Panc1 (cell line): ENCODE data around the gene SOCS6. TPM values are rescaled to one million over a fixed set of nuclear protein-coding genes. Genes with fewer than 3 reads are reported as not detected.

Source experiments
- ATAC-seq: fragments of 200-7000 bp; cut with Tn5 transposase; 2 replicates; pipeline ENCODE4 v1.9.1; 2020; ENCODE audit warnings: mild to moderate bottlenecking, moderate library complexity
- BruUV-seq: library from RNA; stranded (reverse); fragments of 400-500 nt; replicated peaks from 2 replicates; lab custom pipeline; 2021; lab: Mats Ljungman, UMichigan
- CTCF ChIA-PET: fragments of 300-600 bp; sonication (Branson Sonifier 250); formaldehyde crosslinking; loops from one replicate; lab custom pipeline; 2022; ENCODE audit warnings: antibody characterized with exemption; lab: Charles Lee
- POLR2A ChIA-PET: fragments of 300-600 bp; sonication (Branson Sonifier 250); formaldehyde crosslinking; loops from one replicate; lab custom pipeline; 2022; ENCODE audit warnings: antibody characterized with exemption; lab: Charles Lee
- DNase-seq: peaks from one replicate; pipeline ENCODE4 v3.0.0-alpha.2; 2010; ENCODE audit warnings: low read depth, low spot score
- H3K27ac ChIP-seq: 2 replicates; pipeline ENCODE4 v1.5.1; 2011; ENCODE audit warnings: mild to moderate bottlenecking, low read length, inconsistent platforms
- H3K27me3 ChIP-seq: fragments of 200-500 bp; sonication (Bioruptor generic); 2 replicates; pipeline ENCODE4 v1.6.0; 2014; ENCODE audit warnings: low read length, inconsistent platforms; ENCODE audit not compliant: control insufficient read depth, insufficient read depth
- H3K36me3 ChIP-seq: fragments of 200-500 bp; sonication (Bioruptor generic); 2 replicates; pipeline ENCODE4 v1.5.1; 2014; ENCODE audit warnings: inconsistent platforms, mild to moderate bottlenecking, low read length, moderate library complexity; ENCODE audit not compliant: control insufficient read depth, insufficient read depth
- H3K4me1 ChIP-seq: 2 replicates; pipeline ENCODE4 v1.5.1; 2011; ENCODE audit warnings: inconsistent platforms, mild to moderate bottlenecking, low read length, moderate library complexity; ENCODE audit not compliant: control insufficient read depth, insufficient read depth
- H3K4me3 ChIP-seq, 2 experiments: 2 replicates each; pipeline ENCODE4 v1.5.1; 2011 to 2012; ENCODE audit warnings: low read depth in 2 of 2, low read length in 2 of 2, mild to moderate bottlenecking in 2 of 2, inconsistent platforms in 1 of 2, moderate library complexity in 1 of 2
- H3K9me3 ChIP-seq: fragments of 200-500 bp; sonication (Bioruptor generic); 2 replicates; pipeline ENCODE4 v1.5.1; 2014; ENCODE audit warnings: low read depth, mild to moderate bottlenecking, inconsistent platforms, low read length, moderate library complexity; ENCODE audit not compliant: control insufficient read depth, insufficient read depth
- POLR2AphosphoS5 ChIP-seq: IDR thresholded peaks from 2 replicates; pipeline ENCODE4 v1.6.1; 2012; ENCODE audit warnings: mild to moderate bottlenecking, low read depth, low read length, moderate library complexity
- SIN3A ChIP-seq: IDR thresholded peaks from 2 replicates; pipeline ENCODE4 v1.6.1; 2012; ENCODE audit warnings: low read depth, mild to moderate bottlenecking, low read length, moderate library complexity, borderline replicate concordance; ENCODE audit not compliant: insufficient read depth
- TCF7L2 ChIP-seq: IDR thresholded peaks from 2 replicates; pipeline ENCODE4 v1.6.1; 2011; ENCODE audit warnings: mild to moderate bottlenecking, low read depth, low read length, inconsistent platforms
- in situ Hi-C: cut with HindIII; loops from 2 replicates; pipeline ENCODE4 v1.10.0; 2016; ENCODE audit warnings: low sequenced_read_pairs, low pct_unique_long_range_greater_than_20kb
- intact Hi-C: fragments of 100-400 bp; cut with micrococcal nuclease; formaldehyde crosslinking; loops from one replicate; pipeline ENCODE4 v1.10.0; 2022; ENCODE audit not compliant: unreplicated experiment
- total RNA-seq: library from RNA; stranded (reverse); gene quantifications from one replicate; pipeline ENCODE4 v1.2.1, GENCODE V29; 2021; ENCODE audit not compliant: unreplicated experiment
- TF ChIP-seq, protein P1 (sequence below), 2 experiments: IDR thresholded peaks; 2 replicates each; pipeline ENCODE4 v1.6.1; 2011 to 2012; ENCODE audit warnings: low read depth in 2 of 2, control low read depth in 1 of 2, low read length in 1 of 2, mild to moderate bottlenecking in 1 of 2, moderate library complexity in 1 of 2; ENCODE audit not compliant: insufficient read depth in 1 of 2
- TF ChIP-seq, protein P2 (sequence below): fragments of 450-650 bp; IDR thresholded peaks from 2 replicates; pipeline ENCODE4 v1.5.1; 2017; ENCODE audit warnings: mild to moderate bottlenecking

The SOCS6 gene
- total RNA-seq, 1 experiment from 2014 or later: 43.0 TPM

DNA sequence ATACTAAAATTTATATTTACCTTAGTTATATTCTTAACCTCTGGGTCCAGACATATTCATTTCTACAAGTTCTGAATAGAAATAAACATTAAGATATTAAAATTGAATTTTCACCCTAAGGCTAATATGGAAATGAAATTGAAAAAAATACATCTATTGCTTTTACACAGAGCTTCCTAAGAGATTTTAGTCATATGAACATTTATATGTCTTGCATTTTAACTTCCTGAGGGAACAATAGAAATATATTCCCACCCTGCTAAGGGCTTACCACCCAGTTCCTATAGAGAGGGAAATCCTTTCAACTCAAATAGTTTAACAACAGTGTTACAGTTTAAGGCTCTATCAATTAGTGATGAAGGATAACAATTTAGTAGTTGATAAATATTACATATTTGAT lies 60.5 kb downstream of the SOCS6 start:
- no TSS peak for BruUV-seq
- H3K27ac ChIP-seq: peak overlapping the region; percentile 48; the same call in 1 of the 2 replicates
- peaks cover 11% of the 10 kb centered on the region; the same call in 1 of the 2 replicates for H3K36me3 ChIP-seq
- CTCF ChIA-PET: no interaction called here
- in situ Hi-C loops: no loop called here
- H3K9me3 ChIP-seq: peaks cover 11% of the 10 kb centered on the region; the same call in 1 of the 2 replicates
- no peaks in the 10 kb centered on the region for H3K27me3 ChIP-seq
- no peak for TF ChIP-seq POLR2AphosphoS5
- no peak overlapping the region for H3K4me3 ChIP-seq
- POLR2A ChIA-PET: no interaction called here
- no peaks in the 10 kb centered on the region for H3K4me1 ChIP-seq
- no peak for ATAC-seq
- intact Hi-C loops: no loop called here
- no peak for DNase-seq

DNA sequence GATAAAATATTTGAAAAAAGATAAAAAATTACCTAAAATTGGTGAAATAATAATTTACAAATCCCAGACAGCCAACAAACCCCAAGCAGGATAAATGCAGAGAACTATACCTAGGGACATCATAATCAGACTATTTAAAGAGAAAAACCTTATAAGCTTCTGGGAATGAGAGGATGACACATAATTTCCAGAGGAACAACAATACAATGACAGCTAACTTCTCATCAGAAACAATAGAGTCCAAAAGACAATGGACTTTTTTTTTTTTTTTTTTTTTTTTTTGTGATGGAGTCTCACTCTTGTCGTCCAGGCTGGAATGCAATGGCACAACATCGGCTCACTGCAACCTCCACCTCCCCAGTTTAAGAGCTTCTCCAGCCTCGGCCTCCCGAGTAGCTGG lies 65.2 kb downstream of the SOCS6 start:
- Histone ChIP-seq H3K4me3 (no peak overlapping the region), H3K27ac (peak overlapping the region; percentile 65; the same call in 1 of the 2 replicates), H3K9me3 (peaks cover 11% of the 10 kb centered on the region; the same call in 1 of the 2 replicates), H3K27me3 (no peaks in the 10 kb centered on the region), H3K36me3 (peaks cover 9% of the 10 kb centered on the region; the same call in 1 of the 2 replicates), H3K4me1 (peaks cover 18% of the 10 kb centered on the region)
- in situ Hi-C loops (no loop called here), intact Hi-C loops (no loop called here)
- CTCF ChIA-PET: no interaction called here
- TF ChIP-seq TCF7L2 (no peak), POLR2AphosphoS5 (no peak), SIN3A (no peak)
- TF ChIP-seq, protein P1, sequence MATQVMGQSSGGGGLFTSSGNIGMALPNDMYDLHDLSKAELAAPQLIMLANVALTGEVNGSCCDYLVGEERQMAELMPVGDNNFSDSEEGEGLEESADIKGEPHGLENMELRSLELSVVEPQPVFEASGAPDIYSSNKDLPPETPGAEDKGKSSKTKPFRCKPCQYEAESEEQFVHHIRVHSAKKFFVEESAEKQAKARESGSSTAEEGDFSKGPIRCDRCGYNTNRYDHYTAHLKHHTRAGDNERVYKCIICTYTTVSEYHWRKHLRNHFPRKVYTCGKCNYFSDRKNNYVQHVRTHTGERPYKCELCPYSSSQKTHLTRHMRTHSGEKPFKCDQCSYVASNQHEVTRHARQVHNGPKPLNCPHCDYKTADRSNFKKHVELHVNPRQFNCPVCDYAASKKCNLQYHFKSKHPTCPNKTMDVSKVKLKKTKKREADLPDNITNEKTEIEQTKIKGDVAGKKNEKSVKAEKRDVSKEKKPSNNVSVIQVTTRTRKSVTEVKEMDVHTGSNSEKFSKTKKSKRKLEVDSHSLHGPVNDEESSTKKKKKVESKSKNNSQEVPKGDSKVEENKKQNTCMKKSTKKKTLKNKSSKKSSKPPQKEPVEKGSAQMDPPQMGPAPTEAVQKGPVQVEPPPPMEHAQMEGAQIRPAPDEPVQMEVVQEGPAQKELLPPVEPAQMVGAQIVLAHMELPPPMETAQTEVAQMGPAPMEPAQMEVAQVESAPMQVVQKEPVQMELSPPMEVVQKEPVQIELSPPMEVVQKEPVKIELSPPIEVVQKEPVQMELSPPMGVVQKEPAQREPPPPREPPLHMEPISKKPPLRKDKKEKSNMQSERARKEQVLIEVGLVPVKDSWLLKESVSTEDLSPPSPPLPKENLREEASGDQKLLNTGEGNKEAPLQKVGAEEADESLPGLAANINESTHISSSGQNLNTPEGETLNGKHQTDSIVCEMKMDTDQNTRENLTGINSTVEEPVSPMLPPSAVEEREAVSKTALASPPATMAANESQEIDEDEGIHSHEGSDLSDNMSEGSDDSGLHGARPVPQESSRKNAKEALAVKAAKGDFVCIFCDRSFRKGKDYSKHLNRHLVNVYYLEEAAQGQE (IDR thresholded peaks at IDR 0.05; ENCODE audit: insufficient read depth in 1 of 2, low read depth in 2 of 2, low read length in 1 of 2): no peak
- TF ChIP-seq, protein P2, sequence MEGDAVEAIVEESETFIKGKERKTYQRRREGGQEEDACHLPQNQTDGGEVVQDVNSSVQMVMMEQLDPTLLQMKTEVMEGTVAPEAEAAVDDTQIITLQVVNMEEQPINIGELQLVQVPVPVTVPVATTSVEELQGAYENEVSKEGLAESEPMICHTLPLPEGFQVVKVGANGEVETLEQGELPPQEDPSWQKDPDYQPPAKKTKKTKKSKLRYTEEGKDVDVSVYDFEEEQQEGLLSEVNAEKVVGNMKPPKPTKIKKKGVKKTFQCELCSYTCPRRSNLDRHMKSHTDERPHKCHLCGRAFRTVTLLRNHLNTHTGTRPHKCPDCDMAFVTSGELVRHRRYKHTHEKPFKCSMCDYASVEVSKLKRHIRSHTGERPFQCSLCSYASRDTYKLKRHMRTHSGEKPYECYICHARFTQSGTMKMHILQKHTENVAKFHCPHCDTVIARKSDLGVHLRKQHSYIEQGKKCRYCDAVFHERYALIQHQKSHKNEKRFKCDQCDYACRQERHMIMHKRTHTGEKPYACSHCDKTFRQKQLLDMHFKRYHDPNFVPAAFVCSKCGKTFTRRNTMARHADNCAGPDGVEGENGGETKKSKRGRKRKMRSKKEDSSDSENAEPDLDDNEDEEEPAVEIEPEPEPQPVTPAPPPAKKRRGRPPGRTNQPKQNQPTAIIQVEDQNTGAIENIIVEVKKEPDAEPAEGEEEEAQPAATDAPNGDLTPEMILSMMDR: no peak
- POLR2A ChIA-PET: no interaction called here
- BruUV-seq: no TSS peak
- no peak for ATAC-seq
- no peak for DNase-seq

DNA sequence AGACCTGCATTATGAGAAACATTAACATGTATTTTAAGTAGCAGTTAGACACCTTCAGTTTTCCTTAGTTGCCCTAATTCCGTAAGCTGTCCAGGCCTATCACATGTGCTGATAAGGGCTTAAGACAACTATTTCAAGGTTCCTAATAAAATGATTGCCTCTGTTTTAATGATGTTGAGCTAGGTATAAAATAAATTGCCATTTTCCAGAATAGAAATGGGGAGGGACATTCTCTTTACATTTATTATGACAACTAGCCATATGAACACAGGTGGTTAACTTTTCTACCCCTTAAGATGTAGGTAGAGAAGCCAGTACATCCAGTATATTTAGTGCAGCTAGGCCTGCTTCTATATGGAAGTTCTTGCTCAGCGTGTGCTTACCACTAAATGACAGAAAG lies 65.9 kb downstream of the SOCS6 start:
- Histone ChIP-seq H3K9me3 (peaks cover 11% of the 10 kb centered on the region; the same call in 1 of the 2 replicates), H3K4me3 (no peak overlapping the region), H3K27ac (peak overlapping the region; percentile 97), H3K27me3 (no peaks in the 10 kb centered on the region), H3K4me1 (peaks cover 19% of the 10 kb centered on the region), H3K36me3 (peaks cover 3% of the 10 kb centered on the region; the same call in 1 of the 2 replicates)
- ATAC-seq: no peak
- POLR2A ChIA-PET: no interaction called here
- in situ Hi-C loops: no loop called here
- intact Hi-C loops: no loop called here
- no peak for DNase-seq
- BruUV-seq: no TSS peak
- TF ChIP-seq POLR2AphosphoS5 (no peak), TCF7L2 (no peak), SIN3A (no peak)
- TF ChIP-seq, protein P2: no peak
- TF ChIP-seq, protein P1 (IDR thresholded peaks at IDR 0.05; ENCODE audit: insufficient read depth in 1 of 2, low read depth in 2 of 2, low read length in 1 of 2): no peak
- CTCF ChIA-PET: no interaction called here
